ENCODE results near the gene ATP13A5.

The ATP13A5 gene

GRCh38 chr3:193237030-193237429 lies 141.5 kb downstream of the ATP13A5 start:
- no peak for TF ChIP-seq CTCF (IDR thresholded peaks at IDR 0.05; ENCODE audit: low read depth, low read length)
- DNase-seq (ENCODE audit: low read depth in 2 of 2) = no peak
- H3K4me3 ChIP-seq (replicated peaks in 1 of 2; ENCODE audit: low read depth in 2 of 2, low read length in 2 of 2) = no peak overlapping the region

GRCh38 chr3:193236599-193236998 lies 142.0 kb downstream of the ATP13A5 start:
- DNase-seq (ENCODE audit: low read depth in 2 of 2) = no peak
- TF ChIP-seq CTCF (IDR thresholded peaks at IDR 0.05; ENCODE audit: low read depth, low read length) = no peak
- no peak overlapping the region for H3K4me3 ChIP-seq (replicated peaks in 1 of 2; ENCODE audit: low read depth in 2 of 2, low read length in 2 of 2)

GRCh38 chr3:193231201-193231600 lies 147.4 kb downstream of the ATP13A5 start:
- no peak overlapping the region for H3K4me3 ChIP-seq (replicated peaks in 1 of 2; ENCODE audit: low read depth in 2 of 2, low read length in 2 of 2)
- DNase-seq (ENCODE audit: low read depth in 2 of 2) = no peak
- no peak for TF ChIP-seq CTCF (IDR thresholded peaks at IDR 0.05; ENCODE audit: low read depth, low read length)

GRCh38 chr3:193230610-193231009 lies 147.9 kb downstream of the ATP13A5 start:
- TF ChIP-seq CTCF (IDR thresholded peaks at IDR 0.05; ENCODE audit: low read depth, low read length) = no peak
- H3K4me3 ChIP-seq (replicated peaks in 1 of 2; ENCODE audit: low read depth in 2 of 2, low read length in 2 of 2) = no peak overlapping the region
- no peak for DNase-seq (ENCODE audit: low read depth in 2 of 2)

GRCh38 chr3:193229851-193230420 lies 148.6 kb downstream of the ATP13A5 start:
- no peak for DNase-seq (ENCODE audit: low read depth in 2 of 2)
- no peak for TF ChIP-seq CTCF (IDR thresholded peaks at IDR 0.05; ENCODE audit: low read depth, low read length)
- H3K4me3 ChIP-seq (replicated peaks in 1 of 2; ENCODE audit: low read depth in 2 of 2, low read length in 2 of 2) = no peak overlapping the region

GRCh38 chr3:193228206-193228605 lies 150.3 kb downstream of the ATP13A5 start:
- no peak for DNase-seq (ENCODE audit: low read depth in 2 of 2)
- TF ChIP-seq CTCF (IDR thresholded peaks at IDR 0.05; ENCODE audit: low read depth, low read length) = no peak
- H3K4me3 ChIP-seq (replicated peaks in 1 of 2; ENCODE audit: low read depth in 2 of 2, low read length in 2 of 2) = no peak overlapping the region

All from cardiac fibroblast (primary cell).